Small intestine (tissue), 7 donors: Measurements from ENCODE around the gene ASTN1. TPM values are rescaled to one million over a fixed set of nuclear protein-coding genes. Genes with fewer than 3 reads are reported as not detected.

ENCODE experiments used
- DNase-seq, 2 donors: peaks; one replicate each; pipeline versions ENCODE4 v3.0.0 to v3.0.0-alpha.2; 2013
- FAIRE-seq: peaks from 2 replicates; lab custom pipeline; 2012; peaks lifted over from hg19 to GRCh38; lab: Jason Lieb, UNC
- H3K27ac ChIP-seq, 3 donors: one replicate each; pipeline ENCODE4 v1.5.1; 2013; ENCODE audit warnings: low read length in 2 of 3, mild to moderate bottlenecking in 2 of 3, control low read depth in 1 of 3, inconsistent platforms in 1 of 3, low read depth in 1 of 3, moderate library complexity in 1 of 3
- H3K27me3 ChIP-seq, 3 donors: one replicate each; pipeline ENCODE4 v1.6.1; 2013; ENCODE audit warnings: low read length in 3 of 3, inconsistent platforms in 1 of 3; ENCODE audit not compliant: control insufficient read depth in 3 of 3, insufficient read depth in 3 of 3
- H3K36me3 ChIP-seq, 3 donors: one replicate each; pipeline ENCODE4 v1.6.1; 2013; ENCODE audit warnings: low read length in 3 of 3, inconsistent platforms in 1 of 3, low read depth in 1 of 3, mild to moderate bottlenecking in 1 of 3, moderate library complexity in 1 of 3; ENCODE audit not compliant: control insufficient read depth in 3 of 3, insufficient read depth in 2 of 3
- H3K4me1 ChIP-seq, 3 donors: one replicate each; pipeline ENCODE4 v1.6.1; 2013; ENCODE audit warnings: low read length in 2 of 3, inconsistent platforms in 1 of 3, low read depth in 1 of 3, mild to moderate bottlenecking in 1 of 3, moderate library complexity in 1 of 3; ENCODE audit not compliant: control insufficient read depth in 3 of 3, insufficient read depth in 2 of 3
- H3K4me3 ChIP-seq, 3 donors: one replicate each; pipeline ENCODE4 v1.5.1; 2013; ENCODE audit warnings: low read length in 3 of 3, control low read depth in 1 of 3, inconsistent platforms in 1 of 3, low read depth in 1 of 3, mild to moderate bottlenecking in 1 of 3, moderate library complexity in 1 of 3
- H3K9me3 ChIP-seq, 2 donors: one replicate each; pipeline ENCODE4 v1.6.1; 2013; ENCODE audit warnings: low read depth in 1 of 2, low read length in 1 of 2; ENCODE audit not compliant: control insufficient read depth in 2 of 2, insufficient read depth in 1 of 2
- WGBS, 3 donors: extraction: QIAGEN DNeasy Blood & Tissue Kit; methylation state at CpG; one replicate each; pipeline ENCODE4 v1.1.7; 2013; 5-methylcytosine and 5-hydroxymethylcytosine counted together
- polyA plus RNA-seq, 4 donors: library from polyadenylated mRNA; stranded (reverse) in 3 of 4; unstranded in 1 of 4; fragments of 200-250 nt in 3 of 4; fragments of 120-200 nt in 1 of 4; gene quantifications; one replicate each; pipeline versions ENCODE4 v1.2.1 to v1.2.3, GENCODE V29; 2013
- donor health status: healthy with polysubstance abuse.
- donor health status: control.
- donor health status: control.
- donor health status: Bipolar disorder and iron deficiency.
- donor health status: healthy.

ASTN1 gene
- polyA plus RNA-seq, 4 donors = 0.15 to 0.90 TPM; not detected in 2

GRCh38 chr1:177131723-177132122 is 32.8 kb downstream of the ASTN1 start:
- FAIRE-seq (no peak), DNase-seq (no peak)
- Histone ChIP-seq H3K9me3 (no peaks in the 10 kb centered on the region), H3K4me1 (no peaks in the 10 kb centered on the region), H3K4me3 (no peak overlapping the region), H3K27ac (no peak overlapping the region), H3K36me3 (no peaks in the 10 kb centered on the region), H3K27me3 (no peaks in the 10 kb centered on the region)
- WGBS, 3 donors = 49 to 53% (median 50%) methylated on average over 4 of the region's 4 CpGs

GRCh38 chr1:177130451-177130945 is 34.0 kb downstream of the ASTN1 start:
- no peaks in the 10 kb centered on the region for H3K36me3 ChIP-seq
- FAIRE-seq (no peak), DNase-seq (no peak)
- no peaks in the 10 kb centered on the region for H3K4me1 ChIP-seq
- WGBS, 3 donors = 66 to 83% (median 81%) methylated on average over 5 of the region's 5 CpGs
- no peak overlapping the region for H3K27ac ChIP-seq
- H3K9me3 ChIP-seq = no peaks in the 10 kb centered on the region
- no peak overlapping the region for H3K4me3 ChIP-seq
- H3K27me3 ChIP-seq = no peaks in the 10 kb centered on the region

GRCh38 chr1:177128665-177129281 is 35.7 kb downstream of the ASTN1 start:
- FAIRE-seq (no peak), DNase-seq (no peak)
- Histone ChIP-seq H3K27me3 (no peaks in the 10 kb centered on the region), H3K36me3 (no peaks in the 10 kb centered on the region), H3K4me1 (no peaks in the 10 kb centered on the region), H3K4me3 (no peak overlapping the region), H3K9me3 (no peaks in the 10 kb centered on the region), H3K27ac (no peak overlapping the region)
- WGBS, 3 donors = 68 to 80% (median 76%) methylated on average over 4 of the region's 4 CpGs

- Histone ChIP-seq H3K4me1 (no peaks in the 10 kb centered on the region), H3K27me3 (no peaks in the 10 kb centered on the region), H3K4me3 (no peak overlapping the region), H3K36me3 (no peaks in the 10 kb centered on the region), H3K9me3 (no peaks in the 10 kb centered on the region), H3K27ac (no peak overlapping the region)
- WGBS, 3 donors = 48 to 63% (median 61%) methylated on average over 3 of the region's 3 CpGs
- FAIRE-seq (no peak), DNase-seq (no peak)
These were observed 38.2 kb downstream of the ASTN1 start for GRCh38 chr1:177126267-177126666.

GRCh38 chr1:177124577-177125278 is 39.8 kb downstream of the ASTN1 start:
- H3K27me3 ChIP-seq = no peaks in the 10 kb centered on the region
- no peak overlapping the region for H3K4me3 ChIP-seq
- no peaks in the 10 kb centered on the region for H3K36me3 ChIP-seq
- no peaks in the 10 kb centered on the region for H3K9me3 ChIP-seq
- H3K4me1 ChIP-seq = no peaks in the 10 kb centered on the region
- FAIRE-seq (no peak), DNase-seq (no peak)
- H3K27ac ChIP-seq = no peak overlapping the region
- 72 to 74% (median 72%) methylated on average over 4 of the region's 4 CpGs for WGBS, 3 donors

DNA sequence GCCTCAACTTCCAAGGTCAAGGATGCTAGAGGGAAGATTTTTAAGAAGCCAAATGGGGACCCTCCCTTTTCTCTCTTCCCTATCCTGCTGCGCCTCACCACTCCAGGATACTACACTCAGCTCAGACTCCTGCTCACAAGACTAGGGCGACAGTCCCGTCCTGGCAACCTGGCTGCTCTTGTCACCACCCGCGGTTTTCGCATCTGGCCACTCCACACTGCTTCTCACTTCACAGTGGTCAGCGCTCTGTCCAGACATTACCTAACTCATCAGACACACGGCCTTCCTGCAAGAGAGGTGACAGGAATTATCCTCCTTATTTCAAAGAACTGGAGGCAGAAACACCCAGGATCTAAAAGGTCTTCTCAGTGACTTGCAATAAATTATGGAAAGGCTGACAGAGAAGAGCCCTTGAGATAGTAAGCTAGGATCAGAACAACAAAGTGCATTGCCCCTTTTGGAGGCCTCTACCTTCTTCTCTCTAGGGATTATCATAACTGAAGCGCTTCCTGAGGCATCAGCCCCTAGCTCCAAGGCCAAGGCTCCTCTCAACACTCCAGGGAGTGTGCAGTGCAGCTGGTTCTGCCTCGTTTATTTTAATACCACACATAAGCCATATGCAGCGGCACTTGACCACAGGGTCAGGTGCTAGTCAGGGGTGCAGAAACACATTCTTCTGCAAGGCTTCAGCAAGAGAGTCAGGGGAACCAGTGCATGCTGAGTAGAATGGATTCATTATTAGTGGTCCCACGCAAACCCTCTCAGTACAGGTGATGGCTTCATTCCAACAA is 41.9 kb downstream of the ASTN1 start:
- DNase-seq (no peak), FAIRE-seq (no peak)
- Histone ChIP-seq H3K27ac (no peak overlapping the region), H3K27me3 (no peaks in the 10 kb centered on the region), H3K9me3 (no peaks in the 10 kb centered on the region), H3K4me3 (no peak overlapping the region), H3K4me1 (no peaks in the 10 kb centered on the region), H3K36me3 (no peaks in the 10 kb centered on the region)
- 79 to 85% (median 81%) methylated on average over 12 of the region's 12 CpGs for WGBS, 3 donors

GRCh38 chr1:177119311-177119710 is 45.2 kb downstream of the ASTN1 start:
- FAIRE-seq (no peak), DNase-seq (no peak)
- H3K9me3 ChIP-seq = peaks cover 0 to 1% of the 10 kb centered on the region in 2 donors
- no peaks in the 10 kb centered on the region for H3K4me1 ChIP-seq
- no peaks in the 10 kb centered on the region for H3K36me3 ChIP-seq
- H3K27ac ChIP-seq = no peak overlapping the region
- H3K27me3 ChIP-seq = no peaks in the 10 kb centered on the region
- no peak overlapping the region for H3K4me3 ChIP-seq
- 60 to 71% (median 63%) methylated on average over 4 of the region's 4 CpGs for WGBS, 3 donors

- Histone ChIP-seq H3K27ac (no peak overlapping the region), H3K9me3 (peaks cover 0 to 1% of the 10 kb centered on the region in 2 donors), H3K4me3 (no peak overlapping the region), H3K4me1 (no peaks in the 10 kb centered on the region), H3K36me3 (no peaks in the 10 kb centered on the region), H3K27me3 (no peaks in the 10 kb centered on the region)
- no peak for FAIRE-seq
- DNase-seq = no peak
- WGBS, 3 donors = 49 to 73% (median 55%) methylated on average over 4 of the region's 4 CpGs
These were observed 45.6 kb downstream of the ASTN1 start for GRCh38 chr1:177118901-177119300.
